Vagina (tissue), 2 donors: ENCODE measurements around the gene IL12RB2. TPM values are rescaled to one million over a fixed set of nuclear protein-coding genes. Genes with fewer than 3 reads are reported as not detected.

ENCODE experiments used
- DNase-seq, 2 donors: peaks; one replicate each; pipeline ENCODE4 v3.0.0-alpha.2; 2017; ENCODE audit errors: extremely low spot score in 2 of 2
- H3K27ac ChIP-seq: fragments of 200-600 bp; sonication (generic); one replicate; pipeline ENCODE4 v1.5.1; 2019
- H3K27me3 ChIP-seq: fragments of 200-600 bp; sonication (generic); one replicate; pipeline ENCODE4 v1.5.1; 2019
- H3K36me3 ChIP-seq, 2 donors: fragments of 200-600 bp; sonication (generic); one replicate each; pipeline ENCODE4 v1.5.1; 2017 to 2019
- H3K4me1 ChIP-seq: fragments of 200-600 bp; sonication (generic); one replicate; pipeline ENCODE4 v1.5.1; 2019
- H3K4me3 ChIP-seq, 2 donors: fragments of 200-600 bp; sonication (generic); 1 replicate in 1 of 2; 2 replicates in 1 of 2; pipeline ENCODE4 v1.5.1; 2016 to 2019
- H3K9me3 ChIP-seq: fragments of 200-600 bp; sonication (generic); one replicate; pipeline ENCODE4 v1.5.1; 2019
- CTCF ChIP-seq, 3 experiments: fragments of 450-650 bp in 2 of 3; fragments of 200-600 bp in 1 of 3; sonication (generic) in 1 of 3; IDR thresholded peaks; one replicate each; pipeline ENCODE4 v1.5.1; 2017 to 2019; ENCODE audit warnings: antibody characterized with exemption in 3 of 3, mild to moderate bottlenecking in 2 of 3, moderate library complexity in 2 of 3
- POLR2A ChIP-seq, 2 donors: fragments of 450-650 bp; IDR thresholded peaks; one replicate each; pipeline ENCODE4 v1.6.1; 2017; ENCODE audit warnings: antibody characterized with exemption in 2 of 2, mild to moderate bottlenecking in 2 of 2, moderate library complexity in 2 of 2
- POLR2AphosphoS5 ChIP-seq, 2 donors: sonication (generic); formaldehyde crosslinking; IDR thresholded peaks; one replicate each; pipeline ENCODE4 v1.9.0; 2017; ENCODE audit warnings: antibody characterized with exemption in 2 of 2, mild to moderate bottlenecking in 2 of 2, low read depth in 1 of 2; ENCODE audit not compliant: insufficient read depth in 1 of 2
- intact Hi-C: fragments of 100-400 bp; cut with DNase I; formaldehyde crosslinking; loops from one replicate; pipeline ENCODE4 v1.15.1; 2023
- total RNA-seq: library from RNA; depleted of rRNA; stranded (reverse); fragments of >200 nt; gene quantifications from one replicate; pipeline ENCODE4 v1.2.3, GENCODE V29; 2016

IL12RB2 gene
- total RNA-seq, 1 donor from 2014 or later, result 0.74 TPM

- Histone ChIP-seq H3K9me3 (no peaks in the 10 kb centered on the region), H3K27ac (no peak overlapping the region), H3K4me3 (no peak overlapping the region), H3K36me3 (no peaks in the 10 kb centered on the region), H3K27me3 (no peaks in the 10 kb centered on the region), H3K4me1 (peaks cover 12% of the 10 kb centered on the region)
- no peak for DNase-seq
- intact Hi-C loops, result no loop called here
- TF ChIP-seq POLR2AphosphoS5 (IDR thresholded peaks at IDR 0.05; ENCODE audit: insufficient read depth in 1 of 2, low read depth in 1 of 2), result no peak
- TF ChIP-seq POLR2A (IDR thresholded peaks at IDR 0.05), result no peak
- TF ChIP-seq CTCF (IDR thresholded peaks at IDR 0.05), result no peak
These were observed 44.5 kb downstream of the IL12RB2 start for GRCh38 chr1:67352211-67352610.

GRCh38 chr1:67355745-67356424 lies 48.2 kb downstream of the IL12RB2 start:
- no peak overlapping the region for H3K27ac ChIP-seq
- H3K4me3 ChIP-seq, result no peak overlapping the region
- H3K4me1 ChIP-seq, result peaks cover 12% of the 10 kb centered on the region
- no peak for DNase-seq
- no peaks in the 10 kb centered on the region for H3K36me3 ChIP-seq
- TF ChIP-seq CTCF (IDR thresholded peaks at IDR 0.05), result no peak
- TF ChIP-seq POLR2A (IDR thresholded peaks at IDR 0.05), result no peak
- TF ChIP-seq POLR2AphosphoS5 (IDR thresholded peaks at IDR 0.05; ENCODE audit: insufficient read depth in 1 of 2, low read depth in 1 of 2), result no peak
- H3K9me3 ChIP-seq, result no peaks in the 10 kb centered on the region
- no peaks in the 10 kb centered on the region for H3K27me3 ChIP-seq
- intact Hi-C loops, result no loop called here

DNA sequence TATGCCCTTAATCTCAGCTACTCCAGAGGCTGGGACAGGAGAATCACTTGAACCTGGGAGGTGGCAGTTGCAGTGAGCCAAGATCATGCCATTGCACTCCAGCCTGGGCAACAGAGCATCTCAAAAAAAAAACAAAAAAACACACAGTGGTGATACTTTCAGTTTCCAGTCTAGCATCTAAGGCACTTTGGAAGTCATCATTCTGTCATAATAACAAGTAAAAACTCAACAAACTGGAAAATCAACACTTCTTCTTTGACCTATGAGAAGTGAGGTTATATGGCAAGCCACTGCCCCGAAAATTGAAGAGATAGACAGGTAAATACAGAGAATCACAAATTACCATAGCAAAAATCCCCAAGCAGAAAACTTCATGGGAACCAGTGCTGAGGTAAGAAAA lies 51.9 kb downstream of the IL12RB2 start:
- H3K4me3 ChIP-seq, result no peak overlapping the region
- intact Hi-C loops, result no loop called here
- no peaks in the 10 kb centered on the region for H3K27me3 ChIP-seq
- TF ChIP-seq POLR2A (IDR thresholded peaks at IDR 0.05), result no peak
- TF ChIP-seq POLR2AphosphoS5 (IDR thresholded peaks at IDR 0.05; ENCODE audit: insufficient read depth in 1 of 2, low read depth in 1 of 2), result no peak
- no peak for TF ChIP-seq CTCF (IDR thresholded peaks at IDR 0.05)
- H3K9me3 ChIP-seq, result no peaks in the 10 kb centered on the region
- H3K36me3 ChIP-seq, result no peaks in the 10 kb centered on the region
- H3K4me1 ChIP-seq, result peaks cover 8% of the 10 kb centered on the region
- DNase-seq, result no peak
- H3K27ac ChIP-seq, result no peak overlapping the region

- no peaks in the 10 kb centered on the region for H3K27me3 ChIP-seq
- no peaks in the 10 kb centered on the region for H3K36me3 ChIP-seq
- DNase-seq, result no peak
- H3K27ac ChIP-seq, result no peak overlapping the region
- H3K4me3 ChIP-seq, result no peak overlapping the region
- no peak for TF ChIP-seq POLR2A (IDR thresholded peaks at IDR 0.05)
- no peak for TF ChIP-seq CTCF (IDR thresholded peaks at IDR 0.05)
- no peak for TF ChIP-seq POLR2AphosphoS5 (IDR thresholded peaks at IDR 0.05; ENCODE audit: insufficient read depth in 1 of 2, low read depth in 1 of 2)
- no peaks in the 10 kb centered on the region for H3K9me3 ChIP-seq
- intact Hi-C loops, result no loop called here
- peaks cover under 1% of the 10 kb centered on the region for H3K4me1 ChIP-seq
These were observed 54.0 kb downstream of the IL12RB2 start for GRCh38 chr1:67361641-67362040.

DNA sequence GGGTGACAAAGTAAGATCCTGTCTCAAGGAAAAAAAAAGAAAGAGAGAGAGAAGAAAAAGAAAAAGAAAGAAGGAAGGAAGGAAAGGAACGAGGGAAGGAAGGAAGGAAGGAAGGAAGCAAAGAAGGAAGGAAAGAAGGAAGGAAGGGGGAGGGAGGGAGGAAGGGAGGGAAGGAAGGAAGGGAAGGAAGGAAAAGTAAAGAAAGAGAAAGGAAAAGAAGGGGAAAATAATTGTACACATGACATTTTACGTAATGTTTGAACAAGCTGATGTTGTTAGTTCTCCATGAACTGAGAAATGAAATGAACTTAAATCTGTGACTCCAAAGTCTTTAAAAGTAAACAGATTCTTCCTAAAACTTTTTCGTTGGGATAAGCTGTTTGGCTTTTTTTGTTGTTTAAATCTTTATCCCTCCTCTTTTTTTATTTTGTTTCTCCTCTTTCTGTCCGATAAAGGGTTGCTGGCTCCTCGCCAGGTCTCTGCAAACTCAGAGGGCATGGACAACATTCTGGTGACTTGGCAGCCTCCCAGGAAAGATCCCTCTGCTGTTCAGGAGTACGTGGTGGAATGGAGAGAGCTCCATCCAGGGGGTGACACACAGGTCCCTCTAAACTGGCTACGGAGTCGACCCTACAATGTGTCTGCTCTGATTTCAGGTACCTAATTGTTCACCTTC lies 59.8 kb downstream of the IL12RB2 start:
- DNase-seq, result no peak
- no peaks in the 10 kb centered on the region for H3K4me1 ChIP-seq
- intact Hi-C loops, result no loop called here
- H3K9me3 ChIP-seq, result no peaks in the 10 kb centered on the region
- no peak overlapping the region for H3K4me3 ChIP-seq
- TF ChIP-seq POLR2A (IDR thresholded peaks at IDR 0.05) (no peak), CTCF (IDR thresholded peaks at IDR 0.05) (no peak), POLR2AphosphoS5 (IDR thresholded peaks at IDR 0.05; ENCODE audit: insufficient read depth in 1 of 2, low read depth in 1 of 2) (no peak)
- no peaks in the 10 kb centered on the region for H3K36me3 ChIP-seq
- H3K27me3 ChIP-seq, result no peaks in the 10 kb centered on the region
- H3K27ac ChIP-seq, result no peak overlapping the region
